Esophagus squamous epithelium (tissue), 4 donors: Measurements from ENCODE around the gene ZNF430.

Experiments
- CTCF ChIP-seq, 6 experiments: fragments of 450-650 bp in 4 of 6; fragments of 200-600 bp in 2 of 6; sonication (generic) in 2 of 6; IDR thresholded peaks; one replicate each; pipeline ENCODE4 v1.5.1; 2016 to 2019; ENCODE audit warnings: antibody characterized with exemption in 6 of 6, mild to moderate bottlenecking in 4 of 6, moderate library complexity in 4 of 6
- POLR2A ChIP-seq, 4 donors: fragments of 450-650 bp; IDR thresholded peaks; one replicate each; pipeline ENCODE4 v1.6.1; 2017; ENCODE audit warnings: antibody characterized with exemption in 4 of 4, mild to moderate bottlenecking in 4 of 4, moderate library complexity in 3 of 4

DNA sequence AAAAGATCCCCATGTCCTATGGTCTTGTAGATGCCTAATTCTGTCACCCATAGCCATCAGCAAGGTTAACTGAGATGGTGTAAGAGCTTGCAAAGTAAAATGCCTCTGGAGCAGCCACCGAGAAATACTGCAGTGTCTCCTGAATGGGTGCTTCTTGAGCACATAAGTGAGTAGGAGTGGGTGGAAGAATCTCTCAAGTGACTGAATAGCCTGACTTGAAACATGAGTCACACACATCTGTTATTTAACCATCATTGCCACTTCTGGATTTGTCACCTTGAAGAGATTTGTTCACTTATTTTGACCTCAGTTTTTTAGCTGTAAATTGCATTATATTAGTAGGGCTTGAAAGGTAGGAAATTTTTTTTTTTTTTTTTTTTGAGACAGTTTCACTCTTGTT lies 63.9 kb downstream of the ZNF430 start:
- TF ChIP-seq CTCF (IDR thresholded peaks at IDR 0.05) (no peak), POLR2A (IDR thresholded peaks at IDR 0.05) (no peak)
